Neural progenitor cell (in vitro differentiated cells): ENCODE results near the gene RD3L.

ENCODE experiments used
- EZH2 ChIP-seq: fragments of 200-600 bp; sonication (generic); IDR thresholded peaks from 2 replicates; pipeline ENCODE4 v1.6.1; 2017; ENCODE audit warnings: antibody characterized with exemption, mild to moderate bottlenecking, moderate library complexity
- EZH2phosphoT487 ChIP-seq: fragments of 200-600 bp; sonication (generic); IDR thresholded peaks from 2 replicates; pipeline ENCODE4 v1.6.1; 2017; ENCODE audit warnings: antibody characterized with exemption
- TF ChIP-seq, protein P1 (sequence below): fragments of 200-600 bp; sonication (generic); IDR thresholded peaks from 2 replicates; pipeline ENCODE4 v1.5.1; 2017; ENCODE audit warnings: antibody characterized with exemption, mild to moderate bottlenecking

- TF ChIP-seq, protein P1, sequence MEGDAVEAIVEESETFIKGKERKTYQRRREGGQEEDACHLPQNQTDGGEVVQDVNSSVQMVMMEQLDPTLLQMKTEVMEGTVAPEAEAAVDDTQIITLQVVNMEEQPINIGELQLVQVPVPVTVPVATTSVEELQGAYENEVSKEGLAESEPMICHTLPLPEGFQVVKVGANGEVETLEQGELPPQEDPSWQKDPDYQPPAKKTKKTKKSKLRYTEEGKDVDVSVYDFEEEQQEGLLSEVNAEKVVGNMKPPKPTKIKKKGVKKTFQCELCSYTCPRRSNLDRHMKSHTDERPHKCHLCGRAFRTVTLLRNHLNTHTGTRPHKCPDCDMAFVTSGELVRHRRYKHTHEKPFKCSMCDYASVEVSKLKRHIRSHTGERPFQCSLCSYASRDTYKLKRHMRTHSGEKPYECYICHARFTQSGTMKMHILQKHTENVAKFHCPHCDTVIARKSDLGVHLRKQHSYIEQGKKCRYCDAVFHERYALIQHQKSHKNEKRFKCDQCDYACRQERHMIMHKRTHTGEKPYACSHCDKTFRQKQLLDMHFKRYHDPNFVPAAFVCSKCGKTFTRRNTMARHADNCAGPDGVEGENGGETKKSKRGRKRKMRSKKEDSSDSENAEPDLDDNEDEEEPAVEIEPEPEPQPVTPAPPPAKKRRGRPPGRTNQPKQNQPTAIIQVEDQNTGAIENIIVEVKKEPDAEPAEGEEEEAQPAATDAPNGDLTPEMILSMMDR: peak; percentile 85
- TF ChIP-seq EZH2 (no peak), EZH2phosphoT487 (no peak)
Measured at GRCh38 chr14:103910262-103910935, 31.9 kb downstream of the RD3L start.
